GM19043 (cell line): ENCODE measurements around the gene SCN7A.

ENCODE experiments used
- ATAC-seq: cut with Tn5 transposase; IDR thresholded peaks from one replicate; pipeline ENCODE4 v1.9.1; 2021; ENCODE audit warnings: low read depth; ENCODE audit not compliant: unreplicated experiment

Gene SCN7A

GRCh38 chr2:166494140-166494624, at the start of gene SCN7A:
SCN7A (minus strand) TSS chr2:166494249; CDS start chr2:166477696, 16,553 bp downstream.
- no peak for ATAC-seq

- ATAC-seq = peak; percentile 92
Observed at GRCh38 chr2:166539340-166540162, 45.5 kb upstream of the SCN7A start.

- no peak for ATAC-seq
Observed at GRCh38 chr2:166536111-166536510, 42.1 kb upstream of the SCN7A start.

- ATAC-seq = no peak
Observed at GRCh38 chr2:166521155-166521554, 27.1 kb upstream of the SCN7A start.

- no peak for ATAC-seq
Observed at GRCh38 chr2:166520604-166521003, 26.6 kb upstream of the SCN7A start.

- ATAC-seq = no peak
Observed at GRCh38 chr2:166519391-166519962, 25.4 kb upstream of the SCN7A start.

- no peak for ATAC-seq
Observed at GRCh38 chr2:166518634-166519390, 24.8 kb upstream of the SCN7A start.

- no peak for ATAC-seq
Observed at GRCh38 chr2:166517533-166518061, 23.5 kb upstream of the SCN7A start.

GRCh38 chr2:166516712-166517303, 22.8 kb upstream of the SCN7A start:
- no peak for ATAC-seq

- ATAC-seq = no peak
Observed at GRCh38 chr2:166513952-166514351, 19.9 kb upstream of the SCN7A start.

GRCh38 chr2:166499281-166499680, 5.2 kb upstream of the SCN7A start:
- ATAC-seq = no peak

- no peak for ATAC-seq
Observed at GRCh38 chr2:166491461-166491860, 2.6 kb downstream of the SCN7A start.

GRCh38 chr2:166487171-166487570, 6.9 kb downstream of the SCN7A start:
- ATAC-seq = no peak

GRCh38 chr2:166485558-166486178, 8.4 kb downstream of the SCN7A start:
- no peak for ATAC-seq

GRCh38 chr2:166472332-166472731, 21.7 kb downstream of the SCN7A start:
- ATAC-seq = no peak

- no peak for ATAC-seq
Observed at GRCh38 chr2:166468124-166469024, 25.7 kb downstream of the SCN7A start.

- ATAC-seq = no peak
Observed at GRCh38 chr2:166464187-166464586, 29.9 kb downstream of the SCN7A start.

- no peak for ATAC-seq
Observed at GRCh38 chr2:166463640-166464039, 30.4 kb downstream of the SCN7A start.

GRCh38 chr2:166458674-166459073, 35.4 kb downstream of the SCN7A start:
- no peak for ATAC-seq
